HCT116 (cell line): Measurements from ENCODE around the gene PRKG1.

ENCODE experiments used
- CEBPB ChIP-seq: IDR thresholded peaks from 2 replicates; pipeline ENCODE4 v1.6.1; 2012; ENCODE audit warnings: low read depth
- CTCF ChIP-seq, 3 experiments: fragments of 200-600 bp in 1 of 3; sonication (generic) in 1 of 3; IDR thresholded peaks in 2 of 3; conservative IDR thresholded peaks in 1 of 3; 2 replicates each; pipeline ENCODE4 v1.5.1; 2012 to 2017; ENCODE audit warnings: low read depth in 2 of 3, low read length in 2 of 3, antibody characterized with exemption in 1 of 3, borderline replicate concordance in 1 of 3, control low read depth in 1 of 3, mild to moderate bottlenecking in 1 of 3, mixed read lengths in 1 of 3, mixed run types in 1 of 3, moderate library complexity in 1 of 3; ENCODE audit not compliant: insufficient read depth in 1 of 3
- ELF1 ChIP-seq: IDR thresholded peaks from 2 replicates; pipeline ENCODE4 v1.6.1; 2012; ENCODE audit warnings: low read depth, borderline replicate concordance
- EZH2 ChIP-seq: fragments of 200-600 bp; sonication (generic); IDR thresholded peaks from 2 replicates; pipeline ENCODE4 v1.6.1; 2017; ENCODE audit warnings: antibody characterized with exemption, mixed run types
- EZH2phosphoT487 ChIP-seq: fragments of 200-600 bp; IDR thresholded peaks from 2 replicates; pipeline ENCODE4 v1.6.1; 2018; ENCODE audit warnings: antibody characterized with exemption, borderline replicate concordance
- JUND ChIP-seq: IDR thresholded peaks from 2 replicates; pipeline ENCODE4 v1.6.1; 2012
- MAX ChIP-seq: IDR thresholded peaks from 2 replicates; pipeline ENCODE4 v1.6.1; 2012
- POLR2A ChIP-seq: IDR thresholded peaks from 2 replicates; pipeline ENCODE4 v1.7.0; 2011; ENCODE audit warnings: borderline replicate concordance; ENCODE audit not compliant: insufficient read depth, insufficient read length; ENCODE audit errors: extremely low read depth
- POLR2AphosphoS5 ChIP-seq: IDR thresholded peaks from 2 replicates; pipeline ENCODE4 v1.6.1; 2011; ENCODE audit warnings: mild to moderate bottlenecking, low read depth, low read length, moderate library complexity
- RAD21 ChIP-seq: IDR thresholded peaks from 2 replicates; pipeline ENCODE4 v1.6.1; 2012; ENCODE audit warnings: low read depth, mild to moderate bottlenecking
- REST ChIP-seq: IDR thresholded peaks from 2 replicates; pipeline ENCODE4 v1.6.1; 2012; ENCODE audit warnings: low read depth
- SIN3A ChIP-seq: IDR thresholded peaks from 2 replicates; pipeline ENCODE4 v1.6.1; 2012; ENCODE audit warnings: low read depth
- YY1 ChIP-seq: IDR thresholded peaks from 2 replicates; pipeline ENCODE4 v1.6.1; 2011; ENCODE audit warnings: low read length, low read depth, moderate library complexity, mild to moderate bottlenecking; ENCODE audit not compliant: insufficient replicate concordance; ENCODE audit errors: extremely low read depth
- ZBTB33 ChIP-seq: IDR thresholded peaks from 2 replicates; pipeline ENCODE4 v1.6.1; 2011; ENCODE audit warnings: mild to moderate bottlenecking, low read length, moderate library complexity; ENCODE audit not compliant: insufficient replicate concordance; ENCODE audit errors: extremely low read depth

GRCh38 chr10:52019077-52019555, 944.8 kb downstream of the PRKG1 start:
- TF ChIP-seq CTCF (IDR thresholded peaks at IDR 0.05 in 2 of 3, conservative IDR thresholded peaks at IDR 0.05 in 1 of 3; ENCODE audit: borderline replicate concordance in 1 of 3, insufficient read depth in 1 of 3, low read depth in 2 of 3, low read length in 2 of 3), result no peak
- TF ChIP-seq POLR2AphosphoS5, result no peak
- TF ChIP-seq POLR2A, result no peak
- TF ChIP-seq SIN3A, result no peak
- no peak for TF ChIP-seq EZH2phosphoT487
- no peak for TF ChIP-seq REST
- no peak for TF ChIP-seq EZH2
- no peak for TF ChIP-seq CEBPB
- no peak for TF ChIP-seq RAD21
- TF ChIP-seq YY1, result no peak
- TF ChIP-seq ELF1, result no peak
- TF ChIP-seq JUND, result no peak
- no peak for TF ChIP-seq ZBTB33
- TF ChIP-seq MAX, result no peak
